ENCODE results near the gene APOL6.

The APOL6 gene, protein sequence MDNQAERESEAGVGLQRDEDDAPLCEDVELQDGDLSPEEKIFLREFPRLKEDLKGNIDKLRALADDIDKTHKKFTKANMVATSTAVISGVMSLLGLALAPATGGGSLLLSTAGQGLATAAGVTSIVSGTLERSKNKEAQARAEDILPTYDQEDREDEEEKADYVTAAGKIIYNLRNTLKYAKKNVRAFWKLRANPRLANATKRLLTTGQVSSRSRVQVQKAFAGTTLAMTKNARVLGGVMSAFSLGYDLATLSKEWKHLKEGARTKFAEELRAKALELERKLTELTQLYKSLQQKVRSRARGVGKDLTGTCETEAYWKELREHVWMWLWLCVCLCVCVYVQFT

DNA sequence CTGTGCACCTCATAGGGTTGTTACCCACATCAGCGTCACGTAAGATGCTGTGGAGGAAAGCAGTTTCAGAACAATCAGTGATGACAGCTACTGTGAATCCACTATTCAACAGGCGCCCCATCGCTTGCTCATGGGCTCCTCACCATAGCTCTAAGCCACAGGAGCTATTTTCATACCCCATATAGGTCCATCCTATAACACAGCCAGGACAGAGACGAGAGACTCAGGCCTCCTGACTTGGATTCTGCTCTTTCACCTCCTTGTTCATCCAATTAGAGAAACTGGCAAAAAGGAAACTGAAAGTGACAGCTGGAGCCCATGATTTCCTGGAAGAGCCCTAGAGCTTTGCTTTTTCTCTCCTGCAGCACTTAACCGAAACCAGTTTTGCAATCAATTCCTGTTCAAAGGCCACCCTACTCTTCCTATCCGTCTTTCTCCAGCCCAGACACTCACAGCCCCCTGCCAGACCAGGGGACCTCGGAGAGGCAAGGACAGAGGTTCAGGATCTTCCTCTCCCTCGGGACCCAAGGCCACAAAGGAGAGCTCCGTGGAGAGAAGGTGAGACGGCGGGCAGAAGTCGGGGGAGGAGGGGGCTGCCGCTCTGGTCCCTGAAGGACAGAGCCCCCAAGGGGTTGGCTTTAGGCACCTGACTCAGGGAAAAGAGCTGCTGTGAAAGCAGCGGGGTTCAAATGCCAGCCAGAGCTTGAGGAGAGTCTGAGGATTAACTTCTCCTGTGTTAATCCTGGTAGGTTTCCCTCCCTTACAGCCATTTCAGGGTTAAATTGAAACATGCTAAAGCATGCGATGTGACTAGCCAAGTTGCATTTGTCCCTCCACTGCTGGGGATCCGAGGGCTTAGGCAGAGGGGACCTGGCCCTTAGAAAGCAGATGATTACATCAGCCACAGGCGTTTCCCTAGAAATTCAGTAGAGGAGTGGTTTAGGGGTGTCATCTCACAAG, at the start of gene APOL6:
Gene APOL6, plus strand, starts transcription at position 381 of the 960 bp plus-strand sequence. CDS start 7,980 bp downstream, outside the sequence.
- DNase-seq, result peak; percentile 76

DNA sequence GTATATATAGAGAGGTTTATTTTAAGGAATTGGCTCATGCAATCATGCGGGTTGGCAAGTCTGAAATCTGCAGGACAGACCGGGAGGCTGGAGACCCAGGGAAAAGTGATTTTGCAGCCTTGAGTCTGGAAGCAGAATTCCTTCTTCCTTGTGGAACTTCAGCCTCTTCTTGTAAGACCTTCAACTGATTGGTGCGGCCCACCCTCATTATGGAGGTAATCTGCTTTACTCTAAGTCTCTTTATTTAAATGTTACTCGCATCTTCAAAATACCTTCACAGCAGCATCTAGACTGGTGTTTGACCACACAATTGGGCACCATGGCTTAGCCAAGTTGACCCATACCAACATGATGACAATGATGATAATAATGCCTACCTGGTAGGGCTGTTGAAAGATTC, 48.9 kb upstream of the APOL6 start:
- DNase-seq, result no peak

DNA sequence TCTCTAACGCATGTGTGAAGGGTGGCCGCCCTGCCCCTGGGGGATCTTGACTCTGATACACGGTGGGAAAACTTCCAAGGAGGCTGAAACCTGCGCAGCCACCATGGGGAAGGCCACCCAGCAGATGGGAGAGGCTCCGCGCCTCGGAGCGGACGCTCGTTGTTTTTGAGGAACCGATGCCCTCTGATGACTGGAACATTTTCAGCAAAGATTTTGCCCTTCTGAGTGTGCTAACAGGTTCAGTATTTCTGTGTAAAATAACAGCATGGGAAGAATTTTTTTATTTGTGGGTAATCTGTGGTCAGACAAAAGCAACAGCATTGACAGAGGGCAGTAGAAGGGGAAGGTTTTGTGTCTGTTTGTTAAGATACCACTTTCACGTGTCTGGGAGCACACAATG, 47.8 kb upstream of the APOL6 start:
- DNase-seq, result no peak

DNA sequence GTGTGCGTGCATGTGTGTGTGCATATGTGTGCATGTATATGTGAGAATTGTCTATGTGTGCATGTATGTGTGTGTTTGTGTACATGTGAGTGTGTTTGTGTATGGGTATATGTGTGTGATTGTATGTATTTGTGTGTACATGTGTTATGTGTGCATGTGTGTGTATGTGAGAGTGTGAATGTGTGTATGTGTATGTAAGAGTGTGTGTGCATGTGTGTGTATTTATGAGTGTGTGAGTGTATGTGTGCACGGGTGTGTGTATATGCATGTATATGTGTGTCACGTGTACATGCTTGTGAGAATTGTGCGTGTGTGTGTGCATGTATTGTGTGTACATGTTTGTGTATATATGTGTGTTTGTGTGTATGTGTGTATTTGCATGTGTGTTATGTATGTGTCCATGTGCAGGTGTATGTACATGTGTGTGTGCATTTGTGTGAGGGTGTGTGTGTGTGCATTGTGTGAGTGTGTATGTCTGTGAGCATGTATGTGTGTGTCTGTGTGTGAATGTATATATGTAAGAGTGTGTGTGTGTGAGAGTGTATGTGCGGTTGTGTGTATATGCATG, 47.1 kb upstream of the APOL6 start:
- no peak for DNase-seq

DNA sequence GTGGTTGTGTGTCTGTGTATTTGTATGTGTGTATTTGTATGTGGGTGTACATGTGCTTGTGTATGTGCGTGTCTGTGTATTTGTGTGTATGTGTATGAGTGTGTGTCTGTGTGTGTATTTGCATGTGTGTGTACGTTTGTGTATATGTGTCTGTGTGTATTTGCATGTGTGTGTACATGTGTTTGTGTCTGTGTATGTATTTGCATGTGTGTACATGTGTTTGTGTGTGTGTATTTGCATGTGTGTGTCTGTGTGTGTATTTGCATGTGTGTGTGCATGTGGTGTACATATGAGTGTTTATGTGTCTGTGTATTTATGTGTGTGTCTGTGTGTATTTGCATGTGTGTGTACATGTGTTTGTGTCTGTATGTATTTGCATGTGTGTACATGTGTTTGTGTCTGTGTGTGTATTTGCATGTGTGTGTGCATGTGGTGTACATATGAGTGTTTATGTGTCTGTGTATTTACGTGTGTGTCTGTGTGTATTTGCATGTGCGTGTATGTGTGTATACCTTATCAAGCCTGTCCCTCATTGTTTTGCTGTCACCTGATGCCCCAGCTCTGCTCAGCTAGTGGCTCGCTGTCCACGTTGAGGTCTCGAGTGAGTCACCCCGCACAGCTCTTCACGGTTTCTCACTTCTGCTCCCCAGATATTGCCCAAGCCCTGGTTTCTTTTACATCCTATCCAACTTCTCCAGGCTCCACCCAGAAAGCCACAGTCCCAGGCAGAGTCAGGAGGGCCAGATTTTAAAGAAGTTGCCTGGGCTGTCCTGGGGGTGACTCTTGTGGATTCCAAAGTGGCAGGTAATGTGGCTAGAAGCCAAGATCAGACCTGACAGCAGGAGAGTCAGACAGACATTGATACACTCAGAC, 46.3 kb upstream of the APOL6 start:
- DNase-seq, result peak; percentile 24

DNA sequence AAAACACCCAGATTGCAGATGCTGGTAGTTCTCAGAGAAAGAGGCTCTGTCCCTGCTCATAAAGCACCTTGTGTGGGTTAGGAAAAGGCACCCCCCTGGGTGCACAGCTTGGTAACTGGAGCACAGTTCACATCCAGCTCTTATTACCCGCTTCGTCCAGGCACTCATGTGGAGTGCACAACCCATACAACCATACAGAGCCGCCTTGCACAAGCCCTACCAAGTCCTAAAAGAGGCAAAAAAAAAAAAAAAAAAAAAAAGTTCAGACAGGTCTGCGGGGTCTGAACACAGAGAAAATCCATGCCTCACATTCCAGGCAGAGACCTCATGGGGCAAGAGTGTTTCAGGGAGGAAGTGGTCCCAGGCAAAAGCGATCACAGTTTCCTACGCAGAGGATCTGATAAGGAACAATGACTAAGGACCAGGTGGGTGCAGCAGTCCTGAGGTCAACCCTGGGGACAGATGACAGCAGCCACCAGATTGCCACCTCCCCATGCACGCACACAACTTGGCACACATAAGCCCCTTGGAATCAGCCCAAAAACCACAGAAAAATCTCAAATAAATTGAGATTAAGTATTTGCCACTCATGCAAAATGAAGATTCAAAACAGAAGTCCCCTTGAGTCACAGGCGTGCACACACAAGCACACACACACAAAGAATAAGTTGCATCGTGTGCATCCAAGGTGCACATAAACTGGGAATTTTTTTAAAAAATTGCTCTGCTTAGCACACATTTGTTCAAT, 43.5 kb upstream of the APOL6 start:
- DNase-seq, result peak; percentile 52

DNA sequence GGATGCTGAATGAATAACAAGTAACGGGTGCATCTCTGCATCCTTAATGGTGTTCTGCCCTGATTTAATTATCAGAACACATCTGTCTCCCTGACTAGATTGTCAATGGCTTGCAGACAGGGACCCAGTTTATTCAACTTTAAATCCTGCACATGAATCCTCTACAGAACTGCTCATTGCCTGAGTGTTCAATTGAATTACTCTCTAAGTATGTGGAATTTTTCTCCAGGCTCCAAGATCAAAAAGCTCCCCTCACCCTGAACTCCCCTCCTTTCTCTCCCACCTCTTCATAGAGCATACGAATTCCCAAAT, 42.9 kb upstream of the APOL6 start:
- no peak for DNase-seq

DNA sequence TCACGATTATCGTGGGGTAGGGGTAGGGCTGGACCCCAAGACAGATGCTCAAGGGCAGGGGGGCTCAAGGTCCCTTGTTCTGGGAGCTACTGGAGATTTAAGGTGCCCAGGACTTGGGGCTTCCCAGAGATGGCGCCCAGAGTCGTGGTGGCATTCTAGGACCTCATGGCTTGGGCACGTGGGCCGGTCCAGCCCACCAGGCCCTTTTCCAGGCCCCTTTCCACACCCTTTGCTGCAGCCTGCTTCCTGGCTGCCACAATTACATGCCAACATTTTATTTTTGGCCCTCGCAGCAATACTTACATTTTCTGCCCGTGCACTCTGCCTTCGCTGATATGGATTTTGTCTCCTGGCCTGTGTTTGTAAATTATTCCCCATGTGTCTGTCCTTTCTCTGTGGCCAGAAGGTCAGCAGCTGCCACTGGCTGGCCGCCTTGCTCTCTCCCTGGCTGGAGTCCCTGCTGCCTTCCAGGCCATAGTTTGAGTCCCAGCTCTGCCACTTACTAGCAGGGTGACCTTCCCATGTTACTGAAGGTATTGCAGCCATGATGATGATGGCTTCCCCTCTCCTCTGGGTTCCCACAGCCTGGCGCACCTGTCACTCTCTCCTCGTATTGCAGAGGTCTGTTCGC, 42.3 kb upstream of the APOL6 start:
- DNase-seq, result no peak

DNA sequence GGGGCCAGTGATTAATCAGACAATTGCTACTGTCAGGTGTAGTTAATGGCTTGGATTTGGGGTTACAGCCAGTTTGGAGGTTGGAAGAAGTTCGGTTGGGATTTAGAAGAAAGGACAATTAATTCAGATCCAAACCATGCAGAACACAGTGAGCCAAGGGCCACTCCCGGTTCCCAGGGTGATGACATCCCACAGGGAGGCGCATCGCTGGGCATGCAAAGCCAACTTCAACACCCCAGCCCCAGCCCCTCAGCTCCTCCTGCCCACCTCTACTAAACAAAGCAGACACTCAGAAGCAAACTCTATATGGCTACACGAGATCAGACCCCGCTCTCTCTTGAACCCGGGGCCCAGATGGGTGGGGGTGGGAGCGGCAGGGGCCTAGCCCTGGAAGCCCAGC, 41.3 kb upstream of the APOL6 start:
- no peak for DNase-seq

DNA sequence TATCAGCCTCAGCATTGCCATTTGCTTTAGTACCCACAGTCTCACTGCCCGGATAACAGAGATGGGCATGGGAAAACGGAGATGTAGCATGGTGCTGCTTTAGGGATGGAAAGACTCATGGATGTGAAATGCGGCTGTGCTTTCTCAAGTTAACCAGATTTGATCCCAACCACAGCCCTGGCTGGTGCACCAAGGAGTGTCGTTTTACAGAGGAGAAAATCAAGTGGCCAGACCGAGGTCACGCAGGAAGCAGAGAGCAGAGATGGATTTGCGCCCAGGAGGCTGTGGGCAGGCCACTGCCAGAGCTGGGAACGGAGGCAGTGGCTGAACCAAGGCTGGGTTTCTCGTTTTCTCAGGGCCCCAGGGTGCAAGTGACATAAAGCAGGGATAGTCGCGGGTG, 40.2 kb upstream of the APOL6 start:
- DNase-seq, result no peak

DNA sequence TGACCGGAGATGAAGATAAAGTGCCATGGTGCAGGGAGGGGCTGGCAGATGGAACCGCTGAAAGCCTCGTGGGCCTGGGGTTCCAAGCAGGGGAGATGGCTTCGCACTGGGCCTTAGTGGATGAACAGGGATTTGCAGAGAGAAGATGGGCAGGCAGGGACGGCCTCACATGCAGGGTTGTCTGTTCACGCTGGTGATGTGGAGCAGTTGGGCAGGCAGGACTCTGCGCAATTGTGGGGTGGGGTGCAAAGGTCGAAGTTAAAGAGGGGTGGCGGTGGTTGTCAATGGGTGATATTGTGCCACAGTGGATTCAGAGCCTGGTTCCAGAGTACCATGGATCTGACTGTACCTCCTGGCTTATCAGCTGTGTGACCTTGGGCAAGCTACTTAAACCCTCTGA, 39.0 kb upstream of the APOL6 start:
- DNase-seq, result no peak

DNA sequence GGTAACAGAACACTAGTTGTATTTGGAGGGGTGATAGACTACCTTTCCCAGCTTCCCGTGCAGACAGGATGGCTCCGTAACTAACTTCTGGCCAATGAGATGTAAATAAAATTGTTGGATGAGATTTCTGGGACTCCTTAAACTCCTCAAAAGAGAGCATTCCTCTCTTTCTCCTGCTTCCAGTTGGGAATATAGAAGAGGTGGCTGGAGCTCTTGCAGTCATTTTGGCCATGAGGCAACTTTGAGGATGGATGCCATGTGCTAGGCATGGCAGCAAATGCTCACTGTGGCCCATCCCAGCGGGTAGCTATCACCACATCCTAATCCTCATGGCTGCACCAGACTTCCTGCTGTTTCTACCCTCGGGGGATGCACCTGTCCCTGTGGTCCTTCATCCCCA, 38.5 kb upstream of the APOL6 start:
- DNase-seq, result no peak

DNA sequence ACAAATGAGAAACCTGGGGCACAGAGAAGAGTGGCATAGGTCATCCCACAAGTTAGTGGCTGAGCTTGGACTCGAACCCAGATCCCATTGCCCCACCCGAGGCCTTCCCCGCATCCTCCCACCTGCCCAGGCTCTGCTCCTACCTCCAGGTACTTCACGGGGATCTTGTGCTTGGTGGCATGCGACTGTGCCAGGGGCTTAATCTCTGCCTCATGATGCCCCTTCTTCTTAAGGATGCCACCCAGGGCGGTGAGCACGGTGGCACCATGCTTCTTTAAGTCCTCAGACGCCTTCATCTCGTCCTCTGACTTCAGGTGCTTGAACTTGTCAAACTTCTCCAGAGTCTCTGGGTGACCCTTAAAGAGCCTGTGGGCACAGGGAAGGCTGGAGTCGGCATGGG, 37.5 kb upstream of the APOL6 start:
- DNase-seq, result no peak

DNA sequence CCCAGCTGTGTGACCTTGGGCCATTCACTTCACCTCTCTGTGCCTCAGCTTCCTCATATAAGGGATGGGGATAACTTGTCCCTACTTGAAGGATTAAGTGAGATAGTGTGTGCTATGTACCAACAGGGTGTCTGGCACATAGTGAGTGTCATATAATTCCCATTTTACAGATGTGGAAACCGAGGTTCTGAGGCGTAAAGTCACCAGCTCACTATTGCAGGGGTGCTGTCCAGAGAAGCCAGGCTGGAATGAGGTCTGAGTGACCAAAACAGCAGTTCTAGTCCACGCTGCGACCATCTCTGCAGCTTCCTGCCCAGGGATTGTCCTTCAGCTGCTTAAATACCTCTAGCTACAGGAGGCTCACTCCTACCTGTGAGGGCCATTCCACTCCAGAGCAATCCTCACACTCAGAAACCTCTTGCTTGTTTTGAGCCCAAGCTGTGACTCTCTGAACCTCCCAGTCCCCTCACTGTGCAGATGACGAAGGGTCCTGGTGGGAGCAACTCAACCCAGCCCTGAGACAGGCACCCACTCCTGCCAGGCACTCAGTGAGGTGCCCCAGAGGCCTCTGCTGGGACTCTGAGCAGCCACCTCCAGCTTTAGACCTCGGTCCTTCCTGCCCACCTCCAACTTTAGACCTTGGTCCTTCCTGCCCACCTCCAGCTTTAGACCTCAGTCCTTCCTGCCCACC, 36.9 kb upstream of the APOL6 start:
- no peak for DNase-seq

DNA sequence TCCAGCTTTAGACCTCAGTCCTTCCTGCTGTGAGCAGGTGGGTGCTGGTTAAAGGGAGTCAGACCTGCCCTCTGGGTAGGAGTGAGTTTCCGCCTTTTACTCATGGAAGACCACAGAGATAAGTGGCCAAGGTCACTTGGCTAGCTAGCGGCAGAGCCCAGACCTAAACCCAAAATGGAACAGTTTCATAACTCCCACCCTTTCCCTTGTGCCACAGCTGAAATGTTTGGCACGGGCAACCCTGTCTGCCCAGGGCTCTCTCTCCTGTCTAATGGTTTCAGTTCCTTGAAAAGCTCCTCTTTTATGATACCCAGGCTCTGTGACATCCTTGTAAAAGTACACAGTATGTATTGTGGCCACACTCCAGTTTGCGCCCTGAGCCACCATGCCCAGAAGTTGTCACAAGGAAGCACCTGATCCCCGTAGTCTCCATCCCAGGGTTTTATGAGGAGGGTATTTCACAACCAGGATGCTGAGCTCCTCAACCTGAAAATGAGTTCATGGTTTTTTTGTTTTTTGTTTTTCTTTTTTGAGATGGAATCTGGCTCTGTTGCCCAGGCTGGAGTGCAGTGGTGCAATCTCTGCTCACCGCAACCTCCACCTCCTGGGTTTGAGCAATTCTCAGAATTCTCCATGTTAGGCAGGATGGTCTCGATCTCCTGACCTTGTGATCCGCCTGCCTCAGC, 36.2 kb upstream of the APOL6 start:
- no peak for DNase-seq

DNA sequence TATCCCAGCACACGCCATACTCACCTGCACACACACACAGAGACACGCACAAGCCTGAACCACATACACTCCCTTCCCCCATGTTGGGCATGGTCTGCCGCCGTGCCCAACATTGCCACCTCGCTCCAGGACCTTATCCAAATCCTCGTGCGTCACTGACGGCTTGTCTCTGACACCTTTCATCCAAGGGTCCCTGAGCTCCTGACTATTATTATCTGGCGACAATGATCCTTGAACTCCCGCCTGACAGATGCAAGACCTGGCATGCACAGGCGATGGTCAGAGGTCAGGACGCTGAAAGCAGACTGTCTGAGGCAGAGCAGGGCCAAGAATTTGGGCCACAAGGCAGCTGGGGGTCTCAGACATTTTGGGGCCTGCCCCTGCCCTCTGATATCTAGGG, 35.3 kb upstream of the APOL6 start:
- DNase-seq, result no peak

DNA sequence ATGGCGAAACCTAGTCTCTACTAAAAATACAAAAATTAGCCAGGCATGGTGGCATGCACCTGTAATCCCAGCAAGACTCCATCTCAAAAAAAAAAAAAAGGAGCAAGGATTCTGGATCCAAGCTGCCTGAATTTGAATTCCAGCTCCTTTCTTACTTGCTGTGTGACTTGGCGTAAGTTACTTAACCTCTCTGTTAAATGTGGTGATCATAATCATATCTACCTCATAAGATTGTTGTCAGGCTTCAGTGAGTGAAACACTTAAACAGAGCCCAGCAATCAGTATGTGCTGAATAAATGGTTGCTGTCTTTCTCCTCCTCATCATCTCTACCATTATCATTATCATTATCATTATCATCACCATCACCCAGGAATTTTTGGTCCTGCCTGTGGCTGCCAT, 33.8 kb upstream of the APOL6 start:
- DNase-seq, result no peak

DNA sequence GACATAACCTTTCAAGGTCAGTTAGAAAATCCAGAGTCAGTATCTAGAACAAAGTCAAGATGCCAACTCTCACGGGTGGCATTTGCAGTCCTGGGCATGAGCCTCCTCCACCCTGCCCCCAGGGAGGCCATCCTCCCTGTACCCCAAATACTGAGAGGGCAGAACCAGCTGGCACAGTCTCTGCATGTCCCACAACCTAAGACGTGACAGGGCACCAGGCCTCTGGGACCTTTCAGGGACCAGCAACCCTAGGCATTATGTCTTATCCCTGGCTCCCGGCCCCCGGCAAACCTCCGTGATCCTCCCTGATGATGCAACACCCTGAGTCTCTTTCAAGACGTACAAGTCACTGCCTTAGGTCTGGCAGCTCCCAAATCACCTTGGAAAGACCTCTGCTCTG, 33.1 kb upstream of the APOL6 start:
- no peak for DNase-seq

DNA sequence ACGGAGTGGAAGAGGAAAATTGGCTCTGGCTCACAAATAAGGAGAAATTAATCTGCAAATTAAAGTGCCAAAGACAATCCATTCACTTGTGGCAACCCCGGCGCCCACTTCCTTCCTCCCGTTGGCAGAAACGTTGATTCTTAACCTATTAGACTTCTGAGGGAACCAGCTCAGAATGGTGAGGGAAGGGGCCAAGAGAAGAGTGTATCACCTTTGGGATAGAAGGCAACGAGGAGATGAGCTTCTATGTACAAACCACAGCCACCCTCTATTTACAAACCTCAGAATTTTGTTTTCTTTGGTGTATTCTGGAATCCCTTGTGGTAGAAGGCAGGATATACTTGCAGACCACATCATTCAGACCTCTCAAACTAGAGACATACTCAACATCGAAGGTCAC, 32.2 kb upstream of the APOL6 start:
- DNase-seq, result no peak

DNA sequence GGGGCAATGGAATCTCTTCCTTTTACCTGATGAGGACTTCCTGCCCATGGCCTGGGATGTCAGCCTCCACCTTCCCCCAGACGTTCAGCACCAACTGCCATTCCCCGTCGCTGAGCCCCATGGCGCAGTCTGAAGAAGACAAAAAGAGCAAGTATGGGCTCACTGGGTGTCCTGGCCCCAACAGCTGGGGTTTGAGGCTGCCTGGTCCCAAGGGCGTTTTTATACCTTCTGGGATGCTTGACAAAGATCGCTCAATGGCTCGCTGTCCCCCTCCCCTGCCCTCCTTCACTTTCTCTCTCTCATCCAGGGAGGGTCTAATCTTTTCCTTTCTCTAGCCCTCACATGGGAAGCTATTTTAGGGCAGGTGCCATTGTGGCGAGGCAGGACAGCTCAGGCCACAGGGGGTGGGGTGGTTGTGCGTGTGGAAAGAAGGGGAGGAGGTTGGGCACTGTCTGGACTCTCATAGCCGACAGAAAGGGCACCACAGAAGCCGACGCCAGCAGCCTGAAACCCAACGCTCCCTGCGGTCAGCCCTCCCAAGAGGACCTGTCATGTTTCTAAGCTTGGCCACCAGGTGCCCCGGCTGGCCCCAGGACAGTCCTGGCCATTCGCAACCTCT, 31.0 kb upstream of the APOL6 start, which contains the start of gene MB:
Gene MB, minus strand, starts transcription at position 193 of the 619 bp plus-strand sequence. Its CDS starts 72 bp downstream, at position 121.
- no peak for DNase-seq

Measured in activated CD4-positive, alpha-beta T cell treated with anti-CD3 and anti-CD28 coated beads for 48 hours (primary cell).